AG04449 (cell line): ENCODE results near the gene SHISAL2A.

Source experiments
- CTCF ChIA-PET: fragments of 350-600 bp; formaldehyde crosslinking; extraction: SDS; loops from one replicate; lab custom pipeline; 2021; ENCODE audit warnings: antibody characterized with exemption; lab: Yijun Ruan, JAX
- POLR2A ChIA-PET: fragments of 400-600, 350-600 bp; formaldehyde crosslinking; extraction: SDS; loops from one replicate; lab custom pipeline; 2020; ENCODE audit warnings: antibody characterized with exemption, inconsistent platforms; lab: Yijun Ruan, JAX
- DNase-seq: peaks from one replicate; pipeline ENCODE4 v3.0.0-alpha.2; 2010; ENCODE audit warnings: low read depth, low spot score
- H3K4me3 ChIP-seq: 2 replicates; pipeline ENCODE4 v1.5.1; 2011; ENCODE audit warnings: low read depth, mild to moderate bottlenecking, control low read depth, low read length
- TF ChIP-seq, protein P1 (sequence below): IDR thresholded peaks from one replicate; pipeline ENCODE4 v1.5.1; 2011; ENCODE audit warnings: mild to moderate bottlenecking, moderate library complexity, low read length, control low read depth, inconsistent platforms; ENCODE audit not compliant: insufficient read depth; ENCODE audit errors: missing control alignments

Gene SHISAL2A

DNA sequence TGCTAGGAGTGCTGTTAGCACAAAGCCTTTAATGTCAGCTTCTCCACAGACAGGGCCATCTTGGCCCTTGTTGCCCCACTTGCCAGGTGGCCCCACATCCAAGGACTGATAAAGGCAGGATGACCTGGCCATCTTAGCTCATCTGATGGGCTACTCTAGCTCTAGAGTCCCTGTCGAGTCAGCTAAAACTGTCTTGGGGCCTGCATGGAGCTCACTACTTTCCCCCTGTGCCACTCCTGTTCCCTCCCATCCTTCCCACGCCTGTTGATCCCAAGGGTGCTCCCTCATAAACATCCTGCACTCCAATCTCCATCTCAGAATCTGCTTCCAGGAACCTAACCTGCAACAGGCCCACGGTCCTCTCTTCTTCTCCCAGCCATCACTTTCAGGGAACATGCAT is 31.4 kb upstream of the SHISAL2A start:
- ChIA-PET CTCF (no interaction called here), POLR2A (interaction anchor here (1.1 kb wide), 1 partner anchor 49 kb away, joined by 3 read pairs; the partner anchor contains the start of gene TUT4)
- DNase-seq = no peak
- TF ChIP-seq, protein P1, sequence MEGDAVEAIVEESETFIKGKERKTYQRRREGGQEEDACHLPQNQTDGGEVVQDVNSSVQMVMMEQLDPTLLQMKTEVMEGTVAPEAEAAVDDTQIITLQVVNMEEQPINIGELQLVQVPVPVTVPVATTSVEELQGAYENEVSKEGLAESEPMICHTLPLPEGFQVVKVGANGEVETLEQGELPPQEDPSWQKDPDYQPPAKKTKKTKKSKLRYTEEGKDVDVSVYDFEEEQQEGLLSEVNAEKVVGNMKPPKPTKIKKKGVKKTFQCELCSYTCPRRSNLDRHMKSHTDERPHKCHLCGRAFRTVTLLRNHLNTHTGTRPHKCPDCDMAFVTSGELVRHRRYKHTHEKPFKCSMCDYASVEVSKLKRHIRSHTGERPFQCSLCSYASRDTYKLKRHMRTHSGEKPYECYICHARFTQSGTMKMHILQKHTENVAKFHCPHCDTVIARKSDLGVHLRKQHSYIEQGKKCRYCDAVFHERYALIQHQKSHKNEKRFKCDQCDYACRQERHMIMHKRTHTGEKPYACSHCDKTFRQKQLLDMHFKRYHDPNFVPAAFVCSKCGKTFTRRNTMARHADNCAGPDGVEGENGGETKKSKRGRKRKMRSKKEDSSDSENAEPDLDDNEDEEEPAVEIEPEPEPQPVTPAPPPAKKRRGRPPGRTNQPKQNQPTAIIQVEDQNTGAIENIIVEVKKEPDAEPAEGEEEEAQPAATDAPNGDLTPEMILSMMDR = no peak
- H3K4me3 ChIP-seq = no peak overlapping the region

DNA sequence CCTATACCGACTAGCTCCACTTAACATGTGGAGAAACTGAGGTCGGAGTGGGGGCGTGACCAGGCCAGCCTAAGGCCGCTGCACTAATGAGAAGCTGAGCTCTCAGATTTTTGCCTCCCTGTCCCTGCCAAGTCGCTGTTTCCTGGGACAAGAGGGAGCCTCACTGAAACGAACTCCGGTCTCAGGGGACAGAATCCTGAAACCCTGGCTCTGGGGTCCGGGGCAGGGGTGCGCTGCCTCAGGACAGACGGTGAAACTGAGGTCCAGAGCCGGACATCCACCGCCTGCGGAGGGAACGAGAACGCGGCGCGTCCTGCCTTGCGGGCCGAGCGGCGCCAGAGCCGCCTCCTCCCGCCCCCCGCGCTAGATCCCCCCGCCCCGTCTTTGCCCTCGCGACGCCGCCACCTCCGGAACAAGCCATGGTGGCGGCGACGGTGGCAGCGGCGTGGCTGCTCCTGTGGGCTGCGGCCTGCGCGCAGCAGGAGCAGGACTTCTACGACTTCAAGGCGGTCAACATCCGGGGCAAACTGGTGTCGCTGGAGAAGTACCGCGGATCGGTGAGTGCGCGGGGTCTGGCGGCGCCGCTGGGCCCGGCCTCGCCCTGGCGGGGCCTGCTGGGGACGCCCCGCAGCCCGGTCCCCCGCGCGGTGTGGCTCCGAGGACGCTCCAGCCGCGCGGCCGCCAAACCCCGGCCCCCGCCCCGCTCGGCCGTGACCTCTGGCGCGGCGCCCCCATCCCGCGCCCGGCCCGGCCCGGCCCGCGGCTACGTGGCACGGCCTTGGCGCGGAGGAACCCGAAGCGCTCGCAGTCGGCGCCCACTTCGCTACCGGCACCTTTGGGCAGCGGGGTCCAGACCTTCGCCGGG is 30.7 kb upstream of the SHISAL2A start, which contains the start of gene GPX7:
Gene GPX7 (plus strand): TSS at position 381 of the 865 bp plus-strand sequence. CDS start 39 bp downstream, at position 420.
- ChIA-PET CTCF (no interaction called here), POLR2A (interaction anchor here (1.1 kb wide), 1 partner anchor 49 kb away, joined by 3 read pairs; the partner anchor contains the start of gene TUT4)
- H3K4me3 ChIP-seq = peak within 1 kb of the TSS; percentile 56
- DNase-seq = no peak
- TF ChIP-seq, protein P1 = no peak

DNA sequence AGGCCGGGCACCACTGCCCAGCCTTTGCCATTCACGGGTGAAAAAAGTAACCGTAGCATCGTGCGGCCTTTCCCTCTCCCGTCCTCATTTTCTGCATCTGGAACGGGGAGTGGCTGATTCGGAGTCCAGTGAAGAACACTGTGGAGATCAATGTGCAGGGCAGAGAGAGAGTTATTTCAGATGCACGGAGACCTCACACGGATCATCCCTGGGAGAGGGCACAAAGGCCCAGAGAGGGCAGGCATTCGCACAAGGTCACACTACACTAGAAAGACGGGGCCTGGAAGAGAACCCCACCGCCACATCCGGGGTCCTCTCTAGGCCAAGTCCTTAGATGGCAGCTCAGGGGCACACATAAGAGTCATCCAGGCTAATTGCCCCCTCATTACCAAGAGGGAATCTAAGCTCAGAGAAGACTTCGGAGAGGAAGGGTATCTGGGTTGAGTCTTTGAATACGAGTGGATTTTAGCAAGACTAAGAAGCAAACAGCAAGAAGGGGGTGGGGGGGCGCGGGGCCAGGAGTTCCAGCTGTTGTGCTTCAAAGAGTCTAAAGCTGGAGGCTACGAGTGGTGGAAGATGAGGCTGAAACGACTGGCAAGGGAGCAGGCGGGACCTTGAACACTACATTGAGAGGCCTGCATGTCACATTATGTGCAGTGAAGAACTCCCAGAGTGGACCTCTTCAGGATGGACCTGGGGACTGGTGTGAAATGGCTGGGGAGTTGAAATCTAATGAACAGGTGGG is 29.9 kb upstream of the SHISAL2A start:
- CTCF ChIA-PET = no interaction called here
- POLR2A ChIA-PET = no interaction called here
- TF ChIP-seq, protein P1 = no peak
- H3K4me3 ChIP-seq = peak overlapping the region; percentile 53
- DNase-seq = no peak

DNA sequence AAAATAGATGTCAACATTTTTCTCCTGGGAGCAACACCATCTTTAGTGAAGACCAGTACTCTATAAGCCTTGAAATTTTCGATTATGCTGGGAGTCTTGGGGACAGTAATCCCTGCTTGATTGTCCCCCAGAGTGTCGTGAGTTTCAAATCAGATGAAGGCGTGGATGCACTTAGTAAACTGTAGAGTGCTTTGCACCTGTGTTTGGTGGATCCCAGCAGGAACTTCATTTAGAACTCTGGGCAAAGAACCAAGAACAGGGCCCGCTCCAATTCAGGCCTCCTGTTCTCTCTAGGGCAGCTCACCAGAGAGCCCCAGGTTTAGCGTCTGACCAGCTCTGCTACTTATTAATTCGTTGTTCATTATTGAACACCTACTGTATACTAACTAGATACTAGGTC is 29.3 kb upstream of the SHISAL2A start:
- TF ChIP-seq, protein P1 = no peak
- ChIA-PET POLR2A (no interaction called here), CTCF (no interaction called here)
- no peak overlapping the region for H3K4me3 ChIP-seq
- no peak for DNase-seq

DNA sequence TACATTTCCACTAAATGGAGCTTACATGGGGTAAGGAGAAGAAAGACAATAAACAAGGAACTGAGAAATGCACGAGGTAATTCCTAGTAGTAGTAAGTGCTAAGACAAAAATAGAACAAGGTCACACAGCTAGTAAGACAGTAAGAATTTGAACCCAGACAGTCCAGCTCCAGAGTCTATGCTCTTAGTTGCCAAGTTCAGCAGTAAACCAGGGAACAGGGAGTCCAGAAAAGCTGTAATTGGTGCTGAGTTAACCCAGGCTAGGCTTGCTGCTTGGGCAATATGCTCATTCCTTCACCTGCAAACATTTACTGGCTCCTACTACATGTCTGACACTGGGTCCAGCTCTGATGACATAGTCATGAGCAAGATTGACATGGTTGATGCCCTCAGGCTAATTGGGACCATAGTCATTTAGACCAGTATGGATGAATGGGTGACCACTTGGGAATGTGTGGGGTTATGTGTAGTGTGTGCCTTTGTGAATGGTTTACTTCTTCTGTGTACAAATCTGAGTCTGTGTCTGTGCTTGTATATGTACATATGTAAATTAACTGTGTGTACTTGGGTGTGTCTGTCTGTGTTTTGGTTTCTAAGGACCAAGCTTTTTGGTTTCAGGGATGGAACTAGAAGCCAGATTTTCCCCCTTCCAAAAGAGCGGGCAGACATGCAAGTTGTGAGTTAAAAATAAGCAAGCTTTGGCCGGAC is 28.8 kb upstream of the SHISAL2A start:
- POLR2A ChIA-PET = no interaction called here
- no peak overlapping the region for H3K4me3 ChIP-seq

More for the DNA sequence above, 28.8 kb upstream of the SHISAL2A start:
- CTCF ChIA-PET = no interaction called here
- DNase-seq = no peak
- TF ChIP-seq, protein P1 = no peak
